HepG2 (cell line): ENCODE data around the gene B3GALNT1. TPM values are rescaled to one million over a fixed set of nuclear protein-coding genes. Genes with fewer than 3 reads are reported as not detected.

Source experiments
- ATAC-seq: fragments of 200-7000 bp; cut with Tn5 transposase; 3 replicates; pipeline ENCODE4 v1.9.1; 2020; ENCODE audit warnings: mild to moderate bottlenecking, moderate library complexity
- BruUV-seq: library from RNA; stranded (reverse); fragments of 400-500 nt; replicated peaks from 2 replicates; lab custom pipeline; 2021; lab: Mats Ljungman, UMichigan
- CTCF ChIA-PET: fragments of 300-600 bp; formaldehyde crosslinking; extraction: SDS; loops from one replicate; lab custom pipeline; 2021; ENCODE audit warnings: low total read pairs, inconsistent platforms, low intra/inter-chr PET ratio; lab: Yijun Ruan, JAX
- POLR2A ChIA-PET: fragments of 350-600 bp; sonication (Branson Sonifier 250); formaldehyde crosslinking; loops from one replicate; lab custom pipeline; 2020; ENCODE audit warnings: antibody characterized with exemption, inconsistent platforms; lab: Yijun Ruan, JAX
- DNase-seq: peaks from one replicate; pipeline ENCODE4 v3.0.0-alpha.2; 2015; ENCODE audit warnings: low spot score
- FAIRE-seq: peaks from 3 replicates; lab custom pipeline; 2011; peaks lifted over from hg19 to GRCh38; lab: Jason Lieb, UNC
- H2AFZ ChIP-seq: one replicate; pipeline ENCODE4 v1.6.1; 2011; ENCODE audit warnings: low read length, inconsistent platforms
- H3K27ac ChIP-seq: fragments of 300-600 bp; 3 replicates; pipeline ENCODE4 v1.8.0; 2011; ENCODE audit warnings: mixed run types, mild to moderate bottlenecking, mixed read lengths, low read length, inconsistent platforms; ENCODE audit not compliant: insufficient read depth; ENCODE audit errors: extremely low read length
- H3K27me3 ChIP-seq, 2 experiments: fragments of 200-600 bp in 1 of 2; 2 replicates in 1 of 2; 3 replicates in 1 of 2; pipeline versions ENCODE4 v1.6.0 to v1.8.0; 2011; ENCODE audit warnings: low read length in 2 of 2, mild to moderate bottlenecking in 2 of 2, moderate library complexity in 2 of 2, inconsistent platforms in 1 of 2; ENCODE audit not compliant: insufficient read depth in 2 of 2, control insufficient read depth in 1 of 2
- H3K36me3 ChIP-seq, 2 experiments: fragments of 200-600 bp in 1 of 2; replicated peaks in 1 of 2; 2 replicates in 1 of 2; 3 replicates in 1 of 2; pipeline versions ENCODE4 v1.5.1 to v1.8.0; 2011; ENCODE audit warnings: low read length in 2 of 2, inconsistent platforms in 1 of 2; ENCODE audit not compliant: insufficient read depth in 2 of 2, control insufficient read depth in 1 of 2
- H3K4me1 ChIP-seq: 2 replicates; pipeline ENCODE4 v1.5.1; 2012; ENCODE audit warnings: low read length, inconsistent platforms; ENCODE audit not compliant: insufficient read depth
- H3K4me2 ChIP-seq: 2 replicates; pipeline ENCODE4 v1.6.0; 2011; ENCODE audit warnings: low read depth, low read length, inconsistent platforms
- H3K4me3 ChIP-seq, 3 experiments: fragments of 200-600 bp in 1 of 3; sonication (generic), shearing (Covaris generic) in 1 of 3; replicated peaks in 1 of 3; 2 replicates each; pipeline ENCODE4 v1.5.1; 2011 to 2016; ENCODE audit warnings: low read length in 3 of 3, inconsistent platforms in 2 of 3, low read depth in 2 of 3, mild to moderate bottlenecking in 2 of 3, control low read depth in 1 of 3, mixed read lengths in 1 of 3; ENCODE audit not compliant: insufficient read depth in 1 of 3
- H3K79me2 ChIP-seq: one replicate; pipeline ENCODE4 v1.6.1; 2011; ENCODE audit warnings: low read length, inconsistent platforms; ENCODE audit not compliant: insufficient read depth
- H3K9ac ChIP-seq: 2 replicates; pipeline ENCODE4 v1.6.0; 2011; ENCODE audit warnings: mild to moderate bottlenecking, low read depth, low read length, inconsistent platforms; ENCODE audit not compliant: insufficient read depth
- H3K9me3 ChIP-seq: 2 replicates; pipeline ENCODE4 v1.5.1; 2012; ENCODE audit warnings: mild to moderate bottlenecking, low read length
- H4K20me1 ChIP-seq: 2 replicates; pipeline ENCODE4 v1.6.0; 2011; ENCODE audit warnings: inconsistent platforms, mild to moderate bottlenecking, low read length, moderate library complexity; ENCODE audit not compliant: insufficient read depth
- ATF7 ChIP-seq, 2 experiments: fragments of 450-650 bp in 1 of 2; sonication (generic) in 1 of 2; formaldehyde crosslinking in 1 of 2; IDR thresholded peaks; 2 replicates each; pipeline versions ENCODE4 v1.4.0 to v1.6.1; 2016 to 2020; ENCODE audit warnings: antibody characterized with exemption in 1 of 2, mild to moderate bottlenecking in 1 of 2, missing genetic modification reagents in 1 of 2
- ATF7-NPFF ChIP-seq: sonication (generic); formaldehyde crosslinking; IDR thresholded peaks from 2 replicates; pipeline ENCODE4 v1.8.1; 2023; ENCODE audit warnings: mild to moderate bottlenecking, low read depth, missing genetic modification reagents, moderate library complexity
- FIP1L1 ChIP-seq: fragments of 200-400 bp; formaldehyde crosslinking; IDR thresholded peaks from 2 replicates; pipeline ENCODE4 v1.6.1; 2018; ENCODE audit warnings: low read depth, mild to moderate bottlenecking, low read length, moderate library complexity, borderline replicate concordance; ENCODE audit not compliant: insufficient read depth
- FOXM1 ChIP-seq: sonication (generic); formaldehyde crosslinking; IDR thresholded peaks from 2 replicates; pipeline ENCODE4 v1.5.0; 2020; ENCODE audit warnings: missing genetic modification reagents
- MAFG ChIP-seq: sonication (generic); formaldehyde crosslinking; IDR thresholded peaks from 2 replicates; pipeline ENCODE4 v1.5.1; 2020; ENCODE audit warnings: mild to moderate bottlenecking, missing genetic modification reagents
- MAZ ChIP-seq, 2 experiments: sonication (generic) in 1 of 2; formaldehyde crosslinking in 1 of 2; IDR thresholded peaks; 2 replicates each; pipeline versions ENCODE4 v1.5.0 to v1.6.1; 2012 to 2020; ENCODE audit warnings: low read depth in 2 of 2, mild to moderate bottlenecking in 2 of 2, borderline replicate concordance in 1 of 2, improper control_type of control experiment in 1 of 2, low read length in 1 of 2, missing genetic modification reagents in 1 of 2, moderate library complexity in 1 of 2
- MTA3 ChIP-seq: sonication (generic); formaldehyde crosslinking; IDR thresholded peaks from 2 replicates; pipeline ENCODE4 v1.4.0; 2020; ENCODE audit warnings: missing genetic modification reagents
- NR2F1 ChIP-seq, 2 experiments: fragments of 450-650 bp in 1 of 2; formaldehyde crosslinking in 1 of 2; IDR thresholded peaks; 2 replicates each; pipeline versions ENCODE4 v1.5.0 to v1.6.1; 2016 to 2020; ENCODE audit warnings: mild to moderate bottlenecking in 1 of 2, missing compliant biosample characterization in 1 of 2, missing genetic modification reagents in 1 of 2, moderate library complexity in 1 of 2
- SP4 ChIP-seq: sonication (generic); formaldehyde crosslinking; IDR thresholded peaks from 2 replicates; pipeline ENCODE4 v1.8.1; 2023; ENCODE audit warnings: mild to moderate bottlenecking, missing genetic modification reagents
- ZNF260 ChIP-seq: sonication (generic); formaldehyde crosslinking; IDR thresholded peaks from 2 replicates; pipeline ENCODE4 v1.4.0; 2020; ENCODE audit warnings: missing genetic modification reagents, low read depth, mild to moderate bottlenecking, borderline replicate concordance
- ZNF776 ChIP-seq: sonication (generic); formaldehyde crosslinking; IDR thresholded peaks from 2 replicates; pipeline ENCODE4 v1.4.0; 2020; ENCODE audit warnings: mild to moderate bottlenecking, missing genetic modification reagents
- WGBS: methylation state at CpG from one replicate; pipeline ENCODE4 v1.1.6; 2017; ENCODE audit warnings: low lambda C conversion rate; 5-methylcytosine and 5-hydroxymethylcytosine counted together
- in situ Hi-C: cut with HindIII; loops from 2 replicates; pipeline ENCODE4 v1.10.0; 2017; ENCODE audit warnings: low pct_unique_long_range_greater_than_20kb; ENCODE audit not compliant: extremely low pct_ligation_motif_present
- intact Hi-C: fragments of 100-400 bp; cut with micrococcal nuclease; formaldehyde crosslinking; loops from one replicate; pipeline ENCODE4 v1.10.0; 2022; ENCODE audit not compliant: unreplicated experiment
- polyA plus RNA-seq, 8 experiments: library from polyadenylated mRNA; depleted of rRNA in 3 of 8; stranded (reverse) in 7 of 8; unstranded in 1 of 8; fragments of >200 nt; fragmentation: Illumina TruSeq in 4 of 8; extraction: Trizol in 4 of 8; gene quantifications; 2 replicates each; pipeline versions ENCODE4 v1.2.1 to v1.2.3, GENCODE V29; 2011 to 2016; ENCODE audit warnings: low read depth in 4 of 8, missing spikeins in 1 of 8, mixed read lengths in 1 of 8; ENCODE audit not compliant: insufficient read depth in 1 of 8
- total RNA-seq, 5 experiments: library from RNA; depleted of rRNA; stranded (reverse); fragments of >200 nt; fragmentation: Illumina TruSeq; extraction: Trizol; gene quantifications; 2 replicates each; pipeline ENCODE4 v1.2.3, GENCODE V29; 2016; ENCODE audit warnings: low read depth in 1 of 5
- TF ChIP-seq, protein P1 (sequence below): sonication (generic); formaldehyde crosslinking; IDR thresholded peaks from 2 replicates; pipeline ENCODE4 v1.5.1; 2020; ENCODE audit warnings: mild to moderate bottlenecking, missing genetic modification reagents
- TF ChIP-seq, protein P2 (sequence below): sonication (generic); formaldehyde crosslinking; IDR thresholded peaks from 2 replicates; pipeline ENCODE4 v1.4.0; 2020; ENCODE audit warnings: missing genetic modification reagents
- TF ChIP-seq, protein P3 (sequence below): sonication (generic); formaldehyde crosslinking; IDR thresholded peaks from 2 replicates; pipeline ENCODE4 v1.8.0; 2022; ENCODE audit warnings: missing genetic modification reagents, low read depth, mild to moderate bottlenecking, borderline replicate concordance
- TF ChIP-seq, protein P4 (sequence below): sonication (generic); formaldehyde crosslinking; IDR thresholded peaks from 2 replicates; pipeline ENCODE4 v1.5.1; 2020; ENCODE audit warnings: missing genetic modification reagents, mild to moderate bottlenecking, borderline replicate concordance

The B3GALNT1 gene
- total and polyA plus RNA-seq, 2 of the 13 experiments (the other 11 are each of a cell fraction or from before 2014, with no cell fraction given) = not detected

DNA sequence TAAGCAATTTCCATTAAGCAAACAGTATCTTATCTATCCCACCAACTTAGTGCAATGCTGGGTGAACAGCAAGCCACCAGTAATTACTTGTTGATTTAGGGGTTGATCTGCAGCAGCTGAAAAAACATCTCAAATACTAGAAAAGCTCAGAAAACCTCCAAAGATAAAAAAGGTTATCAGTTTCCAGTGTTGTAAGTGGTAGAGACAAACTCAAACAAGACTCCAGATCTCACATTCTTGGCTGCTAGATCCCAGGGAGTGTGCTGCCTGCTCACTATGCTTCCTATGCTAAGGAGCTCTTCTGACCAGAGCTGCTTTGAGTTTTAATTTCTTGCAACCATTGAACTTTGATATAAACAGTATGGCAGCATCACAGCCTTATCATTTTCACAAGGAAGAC lies 11.3 kb downstream of the B3GALNT1 start (continued):
- TF ChIP-seq, protein P1, sequence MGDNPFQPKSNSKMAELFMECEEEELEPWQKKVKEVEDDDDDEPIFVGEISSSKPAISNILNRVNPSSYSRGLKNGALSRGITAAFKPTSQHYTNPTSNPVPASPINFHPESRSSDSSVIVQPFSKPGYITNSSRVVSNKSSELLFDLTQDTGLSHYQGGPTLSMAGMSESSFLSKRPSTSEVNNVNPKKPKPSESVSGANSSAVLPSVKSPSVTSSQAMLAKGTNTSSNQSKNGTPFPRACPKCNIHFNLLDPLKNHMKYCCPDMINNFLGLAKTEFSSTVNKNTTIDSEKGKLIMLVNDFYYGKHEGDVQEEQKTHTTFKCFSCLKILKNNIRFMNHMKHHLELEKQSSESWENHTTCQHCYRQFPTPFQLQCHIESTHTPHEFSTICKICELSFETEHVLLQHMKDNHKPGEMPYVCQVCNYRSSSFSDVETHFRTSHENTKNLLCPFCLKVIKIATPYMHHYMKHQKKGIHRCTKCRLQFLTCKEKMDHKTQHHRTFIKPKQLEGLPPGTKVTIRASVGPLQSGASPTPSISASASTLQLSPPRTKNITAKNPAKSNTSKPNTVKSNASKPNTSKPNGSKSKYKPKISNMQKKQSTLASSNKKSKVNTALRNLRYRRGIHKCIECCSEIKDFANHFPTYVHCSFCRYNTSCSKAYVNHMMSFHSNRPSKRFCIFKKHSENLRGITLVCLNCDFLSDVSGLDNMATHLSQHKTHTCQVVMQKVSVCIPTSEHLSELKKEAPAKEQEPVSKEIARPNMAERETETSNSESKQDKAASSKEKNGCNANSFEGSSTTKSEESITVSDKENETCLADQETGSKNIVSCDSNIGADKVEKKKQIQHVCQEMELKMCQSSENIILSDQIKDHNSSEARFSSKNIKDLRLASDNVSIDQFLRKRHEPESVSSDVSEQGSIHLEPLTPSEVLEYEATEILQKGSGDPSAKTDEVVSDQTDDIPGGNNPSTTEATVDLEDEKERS = no peak
- TF ChIP-seq MTA3 (CRISPR knock-in tag) (no peak), ZNF260 (CRISPR knock-in tag) (no peak), FIP1L1 (no peak), FOXM1 (CRISPR knock-in tag) (no peak), MAFG (CRISPR knock-in tag) (no peak)

DNA sequence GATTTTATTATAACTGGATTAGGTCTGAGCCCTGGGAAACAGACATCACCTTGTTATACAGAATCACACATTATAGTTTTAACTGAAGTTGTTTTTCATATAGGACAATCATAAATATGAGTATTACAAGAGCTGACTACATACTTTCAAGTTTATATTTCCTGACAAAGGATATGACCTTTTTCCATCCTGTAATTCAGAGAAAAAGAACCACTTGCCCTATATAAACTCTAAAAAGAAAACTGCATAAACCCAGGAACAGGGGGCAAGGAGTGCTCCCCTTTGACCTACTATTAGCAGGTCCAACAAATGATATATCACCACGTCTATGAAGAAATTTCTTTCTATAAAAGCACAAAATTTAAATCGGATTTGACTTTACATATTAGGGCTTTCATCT lies 20.9 kb downstream of the B3GALNT1 start:
- intact Hi-C loops (no loop called here), in situ Hi-C loops (no loop called here)
- Histone ChIP-seq H3K4me3 (no peak overlapping the region), H3K9ac (no peak overlapping the region), H3K9me3 (no peaks in the 10 kb centered on the region), H3K27me3 (no peaks in the 10 kb centered on the region), H3K27ac (no peak overlapping the region), H2AFZ (no peak overlapping the region), H4K20me1 (no peaks in the 10 kb centered on the region), H3K4me2 (no peak overlapping the region), H3K36me3 (no peaks in the 10 kb centered on the region), H3K4me1 (no peaks in the 10 kb centered on the region), H3K79me2 (no peaks in the 10 kb centered on the region)
- WGBS = 0% methylated on average over 2 of the region's 2 CpGs
- POLR2A ChIA-PET = no interaction called here
- DNase-seq (no peak), FAIRE-seq (no peak), ATAC-seq (no peak)
- CTCF ChIA-PET = no interaction called here
- no TSS peak for BruUV-seq
- TF ChIP-seq, protein P2, sequence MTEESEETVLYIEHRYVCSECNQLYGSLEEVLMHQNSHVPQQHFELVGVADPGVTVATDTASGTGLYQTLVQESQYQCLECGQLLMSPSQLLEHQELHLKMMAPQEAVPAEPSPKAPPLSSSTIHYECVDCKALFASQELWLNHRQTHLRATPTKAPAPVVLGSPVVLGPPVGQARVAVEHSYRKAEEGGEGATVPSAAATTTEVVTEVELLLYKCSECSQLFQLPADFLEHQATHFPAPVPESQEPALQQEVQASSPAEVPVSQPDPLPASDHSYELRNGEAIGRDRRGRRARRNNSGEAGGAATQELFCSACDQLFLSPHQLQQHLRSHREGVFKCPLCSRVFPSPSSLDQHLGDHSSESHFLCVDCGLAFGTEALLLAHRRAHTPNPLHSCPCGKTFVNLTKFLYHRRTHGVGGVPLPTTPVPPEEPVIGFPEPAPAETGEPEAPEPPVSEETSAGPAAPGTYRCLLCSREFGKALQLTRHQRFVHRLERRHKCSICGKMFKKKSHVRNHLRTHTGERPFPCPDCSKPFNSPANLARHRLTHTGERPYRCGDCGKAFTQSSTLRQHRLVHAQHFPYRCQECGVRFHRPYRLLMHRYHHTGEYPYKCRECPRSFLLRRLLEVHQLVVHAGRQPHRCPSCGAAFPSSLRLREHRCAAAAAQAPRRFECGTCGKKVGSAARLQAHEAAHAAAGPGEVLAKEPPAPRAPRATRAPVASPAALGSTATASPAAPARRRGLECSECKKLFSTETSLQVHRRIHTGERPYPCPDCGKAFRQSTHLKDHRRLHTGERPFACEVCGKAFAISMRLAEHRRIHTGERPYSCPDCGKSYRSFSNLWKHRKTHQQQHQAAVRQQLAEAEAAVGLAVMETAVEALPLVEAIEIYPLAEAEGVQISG (CRISPR knock-in tag) = no peak
- no peak for TF ChIP-seq MAZ (IDR thresholded peaks at IDR 0.05; ENCODE audit: borderline replicate concordance, low read depth, low read length)
- TF ChIP-seq MAZ (CRISPR knock-in tag; IDR thresholded peaks at IDR 0.05; ENCODE audit: low read depth) = no peak
- TF ChIP-seq SP4 (CRISPR knock-in tag) = no peak
- no peak for TF ChIP-seq ZNF776 (CRISPR knock-in tag)
- TF ChIP-seq, protein P3, sequence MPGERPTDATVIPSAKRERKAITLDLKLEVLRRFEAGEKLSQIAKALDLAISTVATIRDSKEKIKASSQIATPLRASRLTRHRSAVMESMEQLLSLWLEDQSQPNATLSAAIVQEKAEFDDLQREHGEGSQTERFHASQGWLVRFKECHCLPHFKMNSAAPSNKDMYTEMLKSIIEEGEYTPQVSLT (CRISPR knock-in tag) = no peak
- no peak for TF ChIP-seq NR2F1 (CRISPR knock-in tag; IDR thresholded peaks at IDR 0.05)
- no peak for TF ChIP-seq ATF7-NPFF (CRISPR knock-in tag)
- TF ChIP-seq, protein P4, sequence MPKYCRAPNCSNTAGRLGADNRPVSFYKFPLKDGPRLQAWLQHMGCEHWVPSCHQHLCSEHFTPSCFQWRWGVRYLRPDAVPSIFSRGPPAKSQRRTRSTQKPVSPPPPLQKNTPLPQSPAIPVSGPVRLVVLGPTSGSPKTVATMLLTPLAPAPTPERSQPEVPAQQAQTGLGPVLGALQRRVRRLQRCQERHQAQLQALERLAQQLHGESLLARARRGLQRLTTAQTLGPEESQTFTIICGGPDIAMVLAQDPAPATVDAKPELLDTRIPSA (CRISPR knock-in tag) = no peak
- TF ChIP-seq ATF7 (IDR thresholded peaks at IDR 0.05) = no peak
- TF ChIP-seq ATF7 (CRISPR knock-in tag; IDR thresholded peaks at IDR 0.05) = no peak
